Panc1 (cell line): ENCODE results near the gene KDM1B. TPM values are rescaled to one million over a fixed set of nuclear protein-coding genes. Genes with fewer than 3 reads are reported as not detected.
A peak's percentile ranks its signal among the peaks of the same experiment; 100 is the strongest.

Experiments used
- ATAC-seq: fragments of 200-7000 bp; cut with Tn5 transposase; 2 replicates; pipeline ENCODE4 v1.9.1; 2020; ENCODE audit warnings: mild to moderate bottlenecking, moderate library complexity
- BruUV-seq: library from RNA; stranded (reverse); fragments of 400-500 nt; replicated peaks from 2 replicates; lab custom pipeline; 2021; lab: Mats Ljungman, UMichigan
- CTCF ChIA-PET: fragments of 300-600 bp; sonication (Branson Sonifier 250); formaldehyde crosslinking; loops from one replicate; lab custom pipeline; 2022; ENCODE audit warnings: antibody characterized with exemption; lab: Charles Lee
- POLR2A ChIA-PET: fragments of 300-600 bp; sonication (Branson Sonifier 250); formaldehyde crosslinking; loops from one replicate; lab custom pipeline; 2022; ENCODE audit warnings: antibody characterized with exemption; lab: Charles Lee
- DNase-seq: peaks from one replicate; pipeline ENCODE4 v3.0.0-alpha.2; 2010; ENCODE audit warnings: low read depth, low spot score
- H3K27ac ChIP-seq: 2 replicates; pipeline ENCODE4 v1.5.1; 2011; ENCODE audit warnings: mild to moderate bottlenecking, low read length, inconsistent platforms
- H3K27me3 ChIP-seq: fragments of 200-500 bp; sonication (Bioruptor generic); 2 replicates; pipeline ENCODE4 v1.6.0; 2014; ENCODE audit warnings: low read length, inconsistent platforms; ENCODE audit not compliant: control insufficient read depth, insufficient read depth
- H3K36me3 ChIP-seq: fragments of 200-500 bp; sonication (Bioruptor generic); 2 replicates; pipeline ENCODE4 v1.5.1; 2014; ENCODE audit warnings: inconsistent platforms, mild to moderate bottlenecking, low read length, moderate library complexity; ENCODE audit not compliant: control insufficient read depth, insufficient read depth
- H3K4me1 ChIP-seq: 2 replicates; pipeline ENCODE4 v1.5.1; 2011; ENCODE audit warnings: inconsistent platforms, mild to moderate bottlenecking, low read length, moderate library complexity; ENCODE audit not compliant: control insufficient read depth, insufficient read depth
- H3K4me3 ChIP-seq, 2 experiments: 2 replicates each; pipeline ENCODE4 v1.5.1; 2011 to 2012; ENCODE audit warnings: low read depth in 2 of 2, low read length in 2 of 2, mild to moderate bottlenecking in 2 of 2, inconsistent platforms in 1 of 2, moderate library complexity in 1 of 2
- H3K9me3 ChIP-seq: fragments of 200-500 bp; sonication (Bioruptor generic); 2 replicates; pipeline ENCODE4 v1.5.1; 2014; ENCODE audit warnings: low read depth, mild to moderate bottlenecking, inconsistent platforms, low read length, moderate library complexity; ENCODE audit not compliant: control insufficient read depth, insufficient read depth
- POLR2AphosphoS5 ChIP-seq: IDR thresholded peaks from 2 replicates; pipeline ENCODE4 v1.6.1; 2012; ENCODE audit warnings: mild to moderate bottlenecking, low read depth, low read length, moderate library complexity
- SIN3A ChIP-seq: IDR thresholded peaks from 2 replicates; pipeline ENCODE4 v1.6.1; 2012; ENCODE audit warnings: low read depth, mild to moderate bottlenecking, low read length, moderate library complexity, borderline replicate concordance; ENCODE audit not compliant: insufficient read depth
- TCF7L2 ChIP-seq: IDR thresholded peaks from 2 replicates; pipeline ENCODE4 v1.6.1; 2011; ENCODE audit warnings: mild to moderate bottlenecking, low read depth, low read length, inconsistent platforms
- in situ Hi-C: cut with HindIII; loops from 2 replicates; pipeline ENCODE4 v1.10.0; 2016; ENCODE audit warnings: low sequenced_read_pairs, low pct_unique_long_range_greater_than_20kb
- intact Hi-C: fragments of 100-400 bp; cut with micrococcal nuclease; formaldehyde crosslinking; loops from one replicate; pipeline ENCODE4 v1.10.0; 2022; ENCODE audit not compliant: unreplicated experiment
- total RNA-seq: library from RNA; stranded (reverse); gene quantifications from one replicate; pipeline ENCODE4 v1.2.1, GENCODE V29; 2021; ENCODE audit not compliant: unreplicated experiment
- TF ChIP-seq, protein P1 (sequence below), 2 experiments: IDR thresholded peaks; 2 replicates each; pipeline ENCODE4 v1.6.1; 2011 to 2012; ENCODE audit warnings: low read depth in 2 of 2, control low read depth in 1 of 2, low read length in 1 of 2, mild to moderate bottlenecking in 1 of 2, moderate library complexity in 1 of 2; ENCODE audit not compliant: insufficient read depth in 1 of 2
- TF ChIP-seq, protein P2 (sequence below): fragments of 450-650 bp; IDR thresholded peaks from 2 replicates; pipeline ENCODE4 v1.5.1; 2017; ENCODE audit warnings: mild to moderate bottlenecking

KDM1B gene
- total RNA-seq, 1 experiment from 2014 or later: 27.1 TPM

- H3K36me3 ChIP-seq: peaks cover 40% of the 10 kb centered on the region
- TF ChIP-seq TCF7L2: peak; percentile 41; the same call in 1 of the 2 replicates
- no peak for TF ChIP-seq POLR2AphosphoS5
- TF ChIP-seq, protein P1, sequence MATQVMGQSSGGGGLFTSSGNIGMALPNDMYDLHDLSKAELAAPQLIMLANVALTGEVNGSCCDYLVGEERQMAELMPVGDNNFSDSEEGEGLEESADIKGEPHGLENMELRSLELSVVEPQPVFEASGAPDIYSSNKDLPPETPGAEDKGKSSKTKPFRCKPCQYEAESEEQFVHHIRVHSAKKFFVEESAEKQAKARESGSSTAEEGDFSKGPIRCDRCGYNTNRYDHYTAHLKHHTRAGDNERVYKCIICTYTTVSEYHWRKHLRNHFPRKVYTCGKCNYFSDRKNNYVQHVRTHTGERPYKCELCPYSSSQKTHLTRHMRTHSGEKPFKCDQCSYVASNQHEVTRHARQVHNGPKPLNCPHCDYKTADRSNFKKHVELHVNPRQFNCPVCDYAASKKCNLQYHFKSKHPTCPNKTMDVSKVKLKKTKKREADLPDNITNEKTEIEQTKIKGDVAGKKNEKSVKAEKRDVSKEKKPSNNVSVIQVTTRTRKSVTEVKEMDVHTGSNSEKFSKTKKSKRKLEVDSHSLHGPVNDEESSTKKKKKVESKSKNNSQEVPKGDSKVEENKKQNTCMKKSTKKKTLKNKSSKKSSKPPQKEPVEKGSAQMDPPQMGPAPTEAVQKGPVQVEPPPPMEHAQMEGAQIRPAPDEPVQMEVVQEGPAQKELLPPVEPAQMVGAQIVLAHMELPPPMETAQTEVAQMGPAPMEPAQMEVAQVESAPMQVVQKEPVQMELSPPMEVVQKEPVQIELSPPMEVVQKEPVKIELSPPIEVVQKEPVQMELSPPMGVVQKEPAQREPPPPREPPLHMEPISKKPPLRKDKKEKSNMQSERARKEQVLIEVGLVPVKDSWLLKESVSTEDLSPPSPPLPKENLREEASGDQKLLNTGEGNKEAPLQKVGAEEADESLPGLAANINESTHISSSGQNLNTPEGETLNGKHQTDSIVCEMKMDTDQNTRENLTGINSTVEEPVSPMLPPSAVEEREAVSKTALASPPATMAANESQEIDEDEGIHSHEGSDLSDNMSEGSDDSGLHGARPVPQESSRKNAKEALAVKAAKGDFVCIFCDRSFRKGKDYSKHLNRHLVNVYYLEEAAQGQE (IDR thresholded peaks at IDR 0.05; ENCODE audit: insufficient read depth in 1 of 2, low read depth in 2 of 2, low read length in 1 of 2): no peak
- no peak overlapping the region for H3K27ac ChIP-seq
- CTCF ChIA-PET: no interaction called here
- no peak overlapping the region for H3K4me3 ChIP-seq
- intact Hi-C loops (no loop called here), in situ Hi-C loops (no loop called here)
- H3K9me3 ChIP-seq: no peaks in the 10 kb centered on the region
- DNase-seq (no peak), ATAC-seq (no peak)
- peaks cover 4% of the 10 kb centered on the region; the same call in 1 of the 2 replicates for H3K4me1 ChIP-seq
- POLR2A ChIA-PET: no interaction called here
- TSS peak; percentile 3 for BruUV-seq
- no peaks in the 10 kb centered on the region for H3K27me3 ChIP-seq
These were observed 86.2 kb downstream of the KDM1B start for GRCh38 chr6:18241208-18242038.

GRCh38 chr6:18242062-18242851 is 87.0 kb downstream of the KDM1B start:
- peaks cover 39% of the 10 kb centered on the region for H3K36me3 ChIP-seq

More at GRCh38 chr6:18242062-18242851, 87.0 kb downstream of the KDM1B start:
- H3K4me3 ChIP-seq: no peak overlapping the region
- H3K27me3 ChIP-seq: no peaks in the 10 kb centered on the region
- intact Hi-C loops: no loop called here
- TF ChIP-seq, protein P1 (IDR thresholded peaks at IDR 0.05; ENCODE audit: insufficient read depth in 1 of 2, low read depth in 2 of 2, low read length in 1 of 2): no peak
- TF ChIP-seq, protein P2, sequence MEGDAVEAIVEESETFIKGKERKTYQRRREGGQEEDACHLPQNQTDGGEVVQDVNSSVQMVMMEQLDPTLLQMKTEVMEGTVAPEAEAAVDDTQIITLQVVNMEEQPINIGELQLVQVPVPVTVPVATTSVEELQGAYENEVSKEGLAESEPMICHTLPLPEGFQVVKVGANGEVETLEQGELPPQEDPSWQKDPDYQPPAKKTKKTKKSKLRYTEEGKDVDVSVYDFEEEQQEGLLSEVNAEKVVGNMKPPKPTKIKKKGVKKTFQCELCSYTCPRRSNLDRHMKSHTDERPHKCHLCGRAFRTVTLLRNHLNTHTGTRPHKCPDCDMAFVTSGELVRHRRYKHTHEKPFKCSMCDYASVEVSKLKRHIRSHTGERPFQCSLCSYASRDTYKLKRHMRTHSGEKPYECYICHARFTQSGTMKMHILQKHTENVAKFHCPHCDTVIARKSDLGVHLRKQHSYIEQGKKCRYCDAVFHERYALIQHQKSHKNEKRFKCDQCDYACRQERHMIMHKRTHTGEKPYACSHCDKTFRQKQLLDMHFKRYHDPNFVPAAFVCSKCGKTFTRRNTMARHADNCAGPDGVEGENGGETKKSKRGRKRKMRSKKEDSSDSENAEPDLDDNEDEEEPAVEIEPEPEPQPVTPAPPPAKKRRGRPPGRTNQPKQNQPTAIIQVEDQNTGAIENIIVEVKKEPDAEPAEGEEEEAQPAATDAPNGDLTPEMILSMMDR: no peak
- TF ChIP-seq TCF7L2 (no peak), POLR2AphosphoS5 (no peak), SIN3A (no peak)
- DNase-seq (no peak), ATAC-seq (peak; percentile 82)
- no peaks in the 10 kb centered on the region for H3K9me3 ChIP-seq
- H3K27ac ChIP-seq: peak overlapping the region; percentile 36; the same call in 1 of the 2 replicates
- no TSS peak for BruUV-seq
- POLR2A ChIA-PET: no interaction called here
- in situ Hi-C loops: no loop called here
- CTCF ChIA-PET: no interaction called here
- peaks cover 4% of the 10 kb centered on the region; the same call in 1 of the 2 replicates for H3K4me1 ChIP-seq
